Measurements from ENCODE around the gene INPP5J.
A peak's percentile ranks its signal among the peaks of the same experiment; 100 is the strongest.
"Not testable (repeated sequence)": the region's sequence is repeated elsewhere in the genome, so short reads cannot be mapped to it uniquely, and the experiment has no call there.

INPP5J gene

DNA sequence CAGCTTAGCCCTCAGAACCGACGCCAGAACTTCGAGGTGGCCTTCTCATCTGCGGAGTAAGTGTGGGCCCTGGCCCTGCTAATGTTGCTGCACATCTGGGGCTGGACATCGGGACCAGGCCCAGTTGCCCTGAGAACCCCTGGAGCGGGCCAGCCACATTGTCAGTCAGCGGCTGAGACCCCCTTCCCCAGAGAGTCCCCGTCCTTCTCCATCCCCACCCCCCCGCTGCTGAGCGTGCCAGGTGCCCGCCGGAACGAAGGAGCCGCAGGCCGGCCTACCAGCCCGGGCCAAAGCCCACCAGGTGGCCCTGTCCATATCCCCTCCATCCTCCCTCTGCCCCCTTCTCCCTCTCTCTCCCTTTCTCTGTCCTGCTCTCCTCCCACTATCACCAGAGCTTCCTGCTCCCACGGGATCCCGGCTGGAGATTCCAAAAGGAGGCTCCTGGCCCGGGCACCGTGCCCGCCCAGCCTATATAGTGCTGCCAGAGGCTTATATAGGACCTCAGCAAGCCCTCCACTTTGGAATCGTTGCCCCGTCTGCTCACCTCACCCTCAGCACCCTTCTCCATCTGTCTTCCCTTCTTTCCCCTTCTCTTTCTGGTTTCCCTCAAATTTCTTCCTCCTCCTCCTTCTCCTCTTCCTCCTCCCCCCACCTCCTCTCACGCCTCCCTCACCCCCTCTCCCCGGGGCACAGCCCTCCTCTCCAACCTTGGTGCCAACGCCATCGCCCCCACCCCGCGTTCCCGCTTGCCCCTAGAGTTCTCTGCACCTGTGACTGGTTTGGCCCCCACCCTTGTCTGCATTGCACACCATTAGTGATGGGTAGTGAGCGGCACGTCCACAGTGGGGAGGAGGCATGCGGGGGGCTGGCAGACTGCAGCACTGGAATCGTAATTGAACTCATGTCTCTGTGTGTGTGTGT lies 22.7 kb upstream of the INPP5J start:
- no peak for DNase-seq (ENCODE audit: low read depth in 3 of 3, low spot score in 1 of 3)

DNA sequence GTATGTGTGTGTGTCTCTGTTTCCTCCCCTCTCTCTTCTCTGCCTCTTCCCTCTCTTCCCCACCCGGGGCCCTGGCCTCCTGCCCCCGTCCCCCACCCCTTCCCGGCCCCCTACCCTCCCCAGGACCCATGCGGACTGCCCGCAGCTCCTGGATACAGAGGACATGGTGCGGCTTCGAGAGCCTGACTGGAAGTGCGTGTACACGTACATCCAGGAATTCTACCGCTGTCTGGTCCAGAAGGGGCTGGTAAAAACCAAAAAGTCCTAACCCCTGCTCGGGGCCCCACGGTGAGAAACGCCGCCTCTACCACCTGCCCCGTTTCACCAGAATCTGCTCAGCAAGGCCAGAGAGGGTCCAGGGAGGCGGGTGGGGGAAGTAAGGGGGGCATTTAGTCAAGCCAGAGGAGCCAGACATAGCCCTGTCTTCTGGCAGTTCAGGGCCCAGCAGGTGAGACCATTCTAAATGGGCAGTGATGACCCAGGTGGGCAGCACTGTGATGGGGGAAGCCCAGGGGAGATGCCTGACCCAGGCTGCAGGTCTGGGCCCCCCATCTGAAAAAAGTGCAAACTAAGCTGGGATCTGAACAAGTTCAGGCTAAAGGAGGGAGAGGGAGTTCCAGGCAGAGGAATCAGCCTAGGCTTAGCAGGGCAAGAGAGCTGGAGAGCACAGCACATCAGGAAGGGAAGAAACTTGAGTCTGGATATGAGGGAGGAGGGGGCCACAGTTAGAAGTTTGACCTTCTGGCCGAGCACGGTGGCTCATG lies 21.8 kb upstream of the INPP5J start:
- no peak for DNase-seq (ENCODE audit: low read depth in 3 of 3, low spot score in 1 of 3)

DNA sequence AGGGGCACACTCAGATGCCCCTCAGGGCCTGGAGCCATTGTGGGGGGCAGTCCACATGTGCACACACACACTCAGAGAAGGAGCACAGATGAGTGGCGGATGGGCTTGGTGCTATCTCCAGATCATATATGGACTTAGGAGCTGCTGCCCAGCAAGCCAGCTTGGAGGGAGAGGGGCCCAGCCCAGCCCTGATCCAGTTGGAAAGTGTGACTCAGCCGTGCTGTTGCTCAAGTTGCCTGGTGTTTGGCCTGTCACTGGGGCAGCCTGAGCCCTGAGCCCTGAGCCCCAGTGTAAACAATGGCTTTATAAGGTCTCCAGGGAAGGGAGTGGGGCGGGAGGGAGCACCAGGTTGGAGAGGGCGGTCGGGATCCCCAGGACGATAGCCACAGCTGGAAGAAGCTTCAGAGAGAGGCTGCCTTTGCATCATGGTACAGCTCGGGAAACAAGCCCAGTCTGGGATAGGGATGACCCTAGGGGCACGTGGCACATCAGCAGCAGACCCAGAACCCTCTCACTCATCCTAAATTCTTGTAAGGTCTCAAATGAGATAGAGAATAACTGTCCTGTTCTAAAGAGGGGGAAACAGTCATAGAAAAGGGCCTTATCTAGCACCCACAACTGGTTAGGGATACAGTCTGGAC lies 20.2 kb upstream of the INPP5J start:
- DNase-seq (ENCODE audit: low read depth in 3 of 3, low spot score in 1 of 3), result no peak

DNA sequence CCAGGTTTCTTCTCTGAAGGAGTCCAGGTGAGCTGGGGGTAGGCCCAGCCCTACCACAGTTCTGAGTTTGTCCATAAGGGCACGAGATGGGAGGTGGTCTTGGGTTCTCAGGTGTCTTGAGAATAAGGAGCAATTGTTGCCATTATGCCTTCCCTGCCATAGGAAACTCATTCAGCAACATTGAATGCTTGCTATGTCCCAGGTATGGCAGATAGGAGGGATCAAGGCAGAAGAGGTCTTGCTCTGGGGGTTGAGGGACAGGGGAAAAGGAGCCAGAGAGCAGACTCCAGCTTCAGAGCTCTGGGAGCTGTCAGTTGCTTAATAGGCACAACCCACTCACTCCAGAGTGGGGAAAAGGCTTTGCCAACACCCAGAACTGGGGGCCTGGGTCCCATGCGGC lies 19.7 kb upstream of the INPP5J start:
- DNase-seq (ENCODE audit: low read depth in 3 of 3, low spot score in 1 of 3), result no peak

DNA sequence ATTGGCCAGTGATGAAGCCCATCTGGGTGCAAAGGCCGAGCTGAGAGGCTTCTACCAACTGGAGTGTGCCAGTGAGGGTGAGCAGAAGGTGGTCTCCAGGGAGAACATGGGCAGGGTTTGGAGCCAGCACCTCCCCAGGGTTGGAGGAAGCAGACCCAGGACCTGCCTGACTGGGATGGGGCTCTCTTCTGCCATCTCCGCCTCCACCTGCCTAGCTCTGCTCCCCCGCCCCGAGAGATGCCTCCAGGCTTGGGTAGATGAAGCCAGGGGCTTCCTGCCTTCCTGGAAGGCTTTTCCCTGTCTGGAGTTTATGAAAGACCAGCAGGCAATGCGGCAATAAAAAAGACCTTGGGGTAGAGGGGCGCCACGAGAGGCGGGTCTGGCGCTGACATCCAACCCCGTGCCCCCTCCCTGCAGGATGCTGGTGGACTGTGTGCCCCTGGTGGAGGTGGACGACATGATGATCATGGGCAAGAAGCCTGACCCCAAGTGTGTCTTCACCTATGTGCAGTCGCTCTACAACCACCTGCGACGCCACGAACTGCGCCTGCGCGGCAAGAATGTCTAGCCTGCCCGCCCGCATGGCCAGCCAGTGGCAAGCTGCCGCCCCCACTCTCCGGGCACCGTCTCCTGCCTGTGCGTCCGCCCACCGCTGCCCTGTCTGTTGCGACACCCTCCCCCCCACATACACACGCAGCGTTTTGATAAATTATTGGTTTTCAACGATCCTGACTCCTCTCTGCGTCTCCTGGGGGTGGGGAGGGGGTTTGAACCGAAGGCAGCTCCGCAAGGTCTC lies 18.7 kb upstream of the INPP5J start:
- no peak for DNase-seq (ENCODE audit: low read depth in 3 of 3, low spot score in 1 of 3)

- DNase-seq (ENCODE audit: low read depth in 3 of 3, low spot score in 1 of 3), result no peak
These were observed 17.9 kb upstream of the INPP5J start for GRCh38 chr22:31104869-31105268.

DNA sequence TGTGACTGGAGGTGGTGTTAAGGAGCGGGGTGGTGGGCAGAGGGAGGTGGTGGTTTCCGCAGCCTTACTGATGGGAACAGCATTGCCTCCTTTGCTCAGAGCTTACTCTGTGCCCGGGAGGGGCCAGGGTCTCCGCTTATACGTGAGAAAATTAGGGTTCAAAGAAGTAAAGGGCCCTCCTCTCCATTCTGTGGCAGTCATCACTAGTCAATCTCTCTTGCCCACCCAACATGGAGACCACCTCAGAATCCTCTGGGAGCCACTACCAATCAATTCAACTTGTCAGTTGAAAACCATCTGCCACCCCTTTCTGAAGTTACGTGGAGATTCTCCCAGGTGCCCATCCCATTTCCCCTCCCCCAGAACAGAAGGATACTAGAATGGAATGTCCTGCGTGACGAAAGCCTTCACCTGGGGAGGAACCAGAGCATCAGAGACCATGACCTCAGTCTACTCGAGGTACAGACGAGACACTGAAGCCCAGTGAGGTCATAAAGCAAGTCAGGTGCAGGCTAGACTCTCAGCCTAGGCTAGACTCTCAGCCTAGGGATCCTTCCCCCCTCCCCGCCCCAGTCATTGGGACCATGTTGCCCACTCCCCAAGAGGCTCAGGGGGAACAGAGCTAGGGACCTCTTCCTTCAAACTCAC lies 17.4 kb upstream of the INPP5J start:
- no peak for DNase-seq (ENCODE audit: low read depth in 3 of 3, low spot score in 1 of 3)

- DNase-seq (ENCODE audit: low read depth in 3 of 3, low spot score in 1 of 3), result no peak
These were observed 16.7 kb upstream of the INPP5J start for GRCh38 chr22:31106001-31106571.

- DNase-seq (ENCODE audit: low read depth in 3 of 3, low spot score in 1 of 3), result no peak
These were observed 16.0 kb upstream of the INPP5J start for GRCh38 chr22:31106731-31107177.

GRCh38 chr22:31107178-31107893 lies 15.4 kb upstream of the INPP5J start, which contains the start of gene SELENOM:
SELENOM (minus strand) TSS chr22:31107568; CDS start chr22:31107505, 63 bp downstream.
- peak; percentile 69 to 72 (median 69) for DNase-seq (ENCODE audit: low read depth in 3 of 3, low spot score in 1 of 3)

DNA sequence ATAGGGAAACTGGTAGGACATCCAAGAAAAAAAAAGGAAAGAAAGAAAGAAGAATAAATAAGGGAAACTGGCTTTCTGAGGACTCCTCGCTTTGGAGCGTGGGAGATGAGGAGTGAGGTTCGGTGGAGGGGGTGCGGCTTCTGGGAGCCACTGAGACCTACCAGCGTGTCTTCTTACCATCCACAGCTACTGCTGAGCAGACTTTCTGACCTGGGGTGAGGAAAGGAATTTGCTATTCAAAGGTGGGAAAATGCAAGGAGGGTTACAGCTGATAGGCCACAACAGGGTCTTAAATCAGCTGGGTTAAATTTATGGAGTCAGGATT lies 14.9 kb upstream of the INPP5J start:
- DNase-seq (ENCODE audit: low read depth in 3 of 3, low spot score in 1 of 3), result no peak

DNA sequence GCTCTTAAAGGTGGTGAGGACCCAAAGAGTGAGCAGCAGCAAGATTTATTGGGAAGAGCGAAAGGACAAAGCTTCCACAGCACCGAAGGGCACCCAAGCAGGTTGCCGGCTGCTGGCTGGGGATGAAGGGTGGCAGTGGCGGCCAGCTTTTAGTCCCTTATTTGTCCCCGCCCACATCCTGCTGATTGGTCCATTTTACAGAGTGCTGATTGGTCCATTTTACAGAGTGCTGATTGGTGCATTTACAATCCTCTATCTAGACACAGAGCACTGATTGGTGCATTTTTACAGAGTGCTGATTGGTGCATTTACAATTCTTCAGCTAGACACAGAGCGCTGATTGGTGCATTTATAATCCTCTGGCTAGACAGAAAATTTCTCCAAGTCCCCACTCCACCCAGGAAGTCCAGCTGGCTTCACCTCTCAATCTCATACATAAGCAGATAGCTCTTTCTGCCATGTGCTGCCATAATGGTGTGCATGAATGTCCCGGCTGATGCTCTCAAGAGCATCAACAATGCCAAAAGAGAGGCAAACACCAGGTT lies 10.1 kb upstream of the INPP5J start:
- DNase-seq (ENCODE audit: low read depth in 3 of 3, low spot score in 1 of 3), result not testable (repeated sequence)

DNA sequence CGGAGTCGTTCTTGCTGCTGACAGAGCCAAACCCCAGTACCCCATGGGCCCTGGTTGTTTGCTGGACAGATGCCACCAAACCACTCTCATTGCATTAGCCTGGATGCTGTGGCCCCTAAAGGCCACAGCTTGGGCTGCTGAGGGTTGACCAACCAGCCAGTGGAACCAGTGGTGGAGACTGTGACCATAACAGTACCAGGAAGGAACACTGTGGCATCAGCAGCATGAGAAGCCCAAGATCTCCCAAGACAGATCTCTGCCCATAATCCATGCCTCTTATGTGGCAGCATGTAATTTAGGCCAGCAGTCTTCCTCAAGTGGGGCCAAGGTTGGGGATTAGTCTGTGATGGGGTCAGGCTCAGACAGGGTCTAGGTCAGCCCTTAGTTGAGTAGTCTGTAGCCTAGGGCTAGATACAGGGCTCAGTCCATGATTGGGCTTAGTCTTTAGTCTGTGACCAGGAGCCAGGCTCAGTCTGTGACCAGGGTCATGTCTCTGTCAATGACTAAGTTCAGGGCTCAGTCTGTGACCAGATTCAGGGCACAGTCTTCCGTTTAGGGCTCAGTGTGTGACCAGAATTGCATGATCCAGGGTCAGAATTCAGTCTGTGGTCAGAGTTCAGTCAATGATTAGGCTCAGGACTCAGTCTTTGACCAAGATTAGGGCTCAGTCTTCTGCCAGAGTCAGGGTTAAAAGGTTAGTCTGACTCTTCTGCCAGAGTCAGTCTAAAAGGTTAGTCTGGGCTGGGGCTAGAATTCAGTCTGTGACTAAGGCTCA lies 4.5 kb upstream of the INPP5J start:
- DNase-seq (ENCODE audit: low read depth in 3 of 3, low spot score in 1 of 3), result no peak

DNA sequence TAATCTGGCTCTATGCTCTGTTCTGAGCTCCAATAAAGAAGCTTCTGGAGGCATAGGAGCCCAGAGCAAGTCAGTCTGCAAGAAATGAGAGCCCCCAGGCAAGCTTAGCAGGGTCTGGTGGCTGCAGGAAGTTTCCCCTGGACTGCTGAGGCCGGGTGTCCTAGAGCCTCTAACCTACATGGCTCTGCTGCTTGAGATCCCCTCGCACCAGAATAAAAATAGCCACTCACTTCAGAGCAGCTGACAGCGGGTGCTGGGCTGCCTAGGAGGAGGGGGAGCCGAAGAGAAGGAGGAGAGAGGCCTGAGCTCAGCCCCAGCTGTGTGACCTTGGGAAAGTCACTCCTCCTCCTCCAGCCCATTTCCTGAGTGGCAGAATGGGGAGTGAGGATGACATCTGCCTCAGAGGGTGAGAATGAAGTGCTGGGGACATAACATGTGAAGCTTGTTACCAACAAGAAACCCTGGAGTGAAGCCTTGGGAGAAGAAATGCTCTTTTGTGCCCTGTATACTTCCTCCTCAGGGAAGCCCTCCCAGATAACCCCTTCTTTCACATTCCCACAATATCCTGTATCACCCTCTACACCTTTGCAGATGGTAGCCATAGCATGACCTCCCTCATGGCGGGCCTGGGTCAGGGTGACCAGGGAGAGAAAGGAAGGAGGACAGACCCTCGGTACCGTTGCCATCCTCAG lies 3.6 kb upstream of the INPP5J start:
- DNase-seq (ENCODE audit: low read depth in 3 of 3, low spot score in 1 of 3), result no peak

DNA sequence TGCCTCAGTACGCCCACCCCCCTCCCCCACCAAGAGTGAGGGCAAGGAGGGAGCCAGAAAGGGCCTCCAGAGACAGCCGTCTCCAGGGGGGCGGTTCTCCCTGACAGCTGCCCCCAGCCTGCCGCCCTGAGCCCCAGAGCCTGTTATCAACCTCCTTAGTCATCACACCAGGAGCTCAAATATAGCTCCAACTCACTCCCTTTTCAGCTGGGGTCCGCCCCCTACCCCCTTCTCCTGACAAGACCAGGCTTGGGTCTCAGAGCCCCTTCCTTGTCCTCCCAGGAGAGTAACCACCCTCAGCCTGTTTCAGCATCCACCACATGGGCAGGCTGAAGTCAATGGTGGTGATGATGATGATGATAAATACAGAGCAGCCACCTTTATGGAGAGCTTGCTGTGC lies 2.5 kb upstream of the INPP5J start:
- no peak for DNase-seq (ENCODE audit: low read depth in 3 of 3, low spot score in 1 of 3)

DNA sequence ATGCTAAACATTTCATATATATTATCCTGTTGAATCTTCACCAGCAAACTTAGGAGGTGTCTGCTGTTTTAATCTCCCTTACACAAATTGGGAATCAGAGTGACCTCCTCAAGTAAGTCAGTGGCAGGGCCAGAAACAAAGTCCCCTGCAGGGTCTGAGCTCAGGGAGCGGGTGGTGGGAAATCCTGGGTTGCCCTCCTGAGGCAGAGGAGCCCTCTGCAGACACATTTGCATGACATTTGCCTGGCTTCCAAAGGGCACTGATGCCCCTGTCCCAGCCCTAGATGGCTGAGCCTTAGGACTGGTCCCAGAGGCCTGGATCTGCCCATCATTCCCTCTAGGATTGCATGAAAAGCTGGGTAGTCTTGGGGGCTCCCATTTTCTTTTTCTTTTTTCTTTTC lies 2.1 kb upstream of the INPP5J start:
- DNase-seq (ENCODE audit: low read depth in 3 of 3, low spot score in 1 of 3), result no peak

GRCh38 chr22:31121403-31121802 lies 1.4 kb upstream of the INPP5J start:
- no peak for DNase-seq (ENCODE audit: low read depth in 3 of 3, low spot score in 1 of 3)

- no peak for DNase-seq (ENCODE audit: low read depth in 3 of 3, low spot score in 1 of 3)
These were observed 602 bp upstream of the INPP5J start for GRCh38 chr22:31122196-31122531.
